GM21367 (cell line): ENCODE results near the gene ZNRD2.
A peak's percentile ranks its signal among the peaks of the same experiment; 100 is the strongest.
"Not testable (repeated sequence)": the region's sequence is repeated elsewhere in the genome, so short reads cannot be mapped to it uniquely, and the experiment has no call there.

ENCODE experiments used
- ATAC-seq: cut with Tn5 transposase; IDR thresholded peaks from one replicate; pipeline ENCODE4 v1.9.1; 2021; ENCODE audit not compliant: unreplicated experiment

ZNRD2 gene, protein sequence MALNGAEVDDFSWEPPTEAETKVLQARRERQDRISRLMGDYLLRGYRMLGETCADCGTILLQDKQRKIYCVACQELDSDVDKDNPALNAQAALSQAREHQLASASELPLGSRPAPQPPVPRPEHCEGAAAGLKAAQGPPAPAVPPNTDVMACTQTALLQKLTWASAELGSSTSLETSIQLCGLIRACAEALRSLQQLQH

DNA sequence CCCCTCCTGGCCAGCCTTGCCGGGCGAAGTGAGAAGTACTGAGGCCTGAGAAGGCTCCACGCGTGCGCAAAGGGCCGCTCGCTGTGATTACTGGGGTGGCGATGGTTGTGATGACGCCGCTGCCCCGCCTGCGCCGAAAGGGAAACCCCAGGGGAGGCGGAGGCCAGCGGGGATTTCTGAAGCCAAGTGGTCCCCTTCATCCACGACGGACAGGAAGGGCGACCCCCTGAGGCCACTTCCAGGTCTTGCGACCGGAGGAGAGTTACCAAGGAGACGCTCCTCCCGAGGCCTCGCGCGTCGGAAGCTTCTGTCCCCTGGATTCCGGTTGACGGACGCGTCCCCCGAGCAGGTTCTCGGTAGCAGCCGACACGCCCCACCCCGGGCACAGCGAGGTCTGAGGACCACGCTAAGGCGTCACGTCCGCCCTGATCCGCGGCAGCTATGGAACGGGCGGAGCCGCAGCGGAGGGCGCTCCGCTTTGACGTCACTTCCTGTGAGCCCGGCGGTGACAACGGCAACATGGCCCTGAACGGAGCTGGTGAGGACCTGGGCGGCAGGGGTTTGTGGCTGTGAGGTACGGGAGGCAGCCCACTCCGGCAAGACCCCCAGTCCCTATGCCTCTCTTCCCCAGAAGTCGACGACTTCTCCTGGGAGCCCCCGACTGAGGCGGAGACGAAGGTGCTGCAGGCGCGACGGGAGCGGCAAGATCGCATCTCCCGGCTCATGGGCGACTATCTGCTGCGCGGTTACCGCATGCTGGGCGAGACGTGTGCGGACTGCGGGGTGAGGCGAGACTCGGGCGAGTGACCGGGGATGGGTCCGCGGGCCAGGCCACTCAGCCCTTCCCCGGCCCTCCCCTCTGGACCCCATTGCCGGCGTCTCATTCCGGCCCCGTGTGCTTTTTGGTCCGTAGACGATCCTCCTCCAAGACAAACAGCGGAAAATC, at the start of gene ZNRD2:
TSS of gene ZNRD2 (plus strand) at position 505 of the 946 bp plus-strand sequence. CDS start at position 520, 15 bp downstream.
- peak; percentile 43 for ATAC-seq

DNA sequence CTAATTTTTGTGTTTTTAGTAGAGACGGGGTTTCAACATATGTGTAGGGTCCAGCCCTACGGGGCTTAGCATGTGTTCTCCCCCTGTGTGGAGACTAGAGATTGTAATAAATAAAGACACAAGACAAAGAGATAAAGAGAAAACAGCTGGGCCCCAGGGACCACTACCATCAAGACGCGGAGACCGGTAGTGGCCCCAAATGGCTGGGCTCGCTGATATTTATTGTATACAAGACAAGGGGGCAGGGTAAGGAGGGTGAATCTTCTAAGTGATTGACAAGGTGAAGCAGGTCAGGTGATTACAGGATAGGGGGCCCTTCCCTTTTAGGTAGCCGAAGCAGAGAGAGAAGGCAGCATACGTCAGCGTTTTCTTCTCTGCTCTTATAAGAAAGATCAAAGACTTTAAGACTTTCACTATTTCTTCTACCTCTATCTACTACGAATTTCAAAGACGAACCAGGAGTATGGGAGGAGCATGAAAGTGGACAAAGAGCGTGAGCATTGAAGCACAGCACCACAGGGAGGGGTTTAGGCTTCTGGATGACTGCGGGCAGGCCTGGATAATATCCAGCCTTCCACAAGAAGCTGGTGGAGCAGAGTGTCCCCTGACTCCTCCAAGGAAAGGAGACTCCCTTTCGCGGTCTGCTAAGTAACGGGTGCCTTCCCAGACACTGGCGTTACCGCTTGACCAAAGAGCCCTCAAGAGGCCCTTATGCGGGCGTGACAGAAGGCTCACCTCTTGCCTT, 48.3 kb upstream of the ZNRD2 start:
- ATAC-seq, result not testable (repeated sequence)

DNA sequence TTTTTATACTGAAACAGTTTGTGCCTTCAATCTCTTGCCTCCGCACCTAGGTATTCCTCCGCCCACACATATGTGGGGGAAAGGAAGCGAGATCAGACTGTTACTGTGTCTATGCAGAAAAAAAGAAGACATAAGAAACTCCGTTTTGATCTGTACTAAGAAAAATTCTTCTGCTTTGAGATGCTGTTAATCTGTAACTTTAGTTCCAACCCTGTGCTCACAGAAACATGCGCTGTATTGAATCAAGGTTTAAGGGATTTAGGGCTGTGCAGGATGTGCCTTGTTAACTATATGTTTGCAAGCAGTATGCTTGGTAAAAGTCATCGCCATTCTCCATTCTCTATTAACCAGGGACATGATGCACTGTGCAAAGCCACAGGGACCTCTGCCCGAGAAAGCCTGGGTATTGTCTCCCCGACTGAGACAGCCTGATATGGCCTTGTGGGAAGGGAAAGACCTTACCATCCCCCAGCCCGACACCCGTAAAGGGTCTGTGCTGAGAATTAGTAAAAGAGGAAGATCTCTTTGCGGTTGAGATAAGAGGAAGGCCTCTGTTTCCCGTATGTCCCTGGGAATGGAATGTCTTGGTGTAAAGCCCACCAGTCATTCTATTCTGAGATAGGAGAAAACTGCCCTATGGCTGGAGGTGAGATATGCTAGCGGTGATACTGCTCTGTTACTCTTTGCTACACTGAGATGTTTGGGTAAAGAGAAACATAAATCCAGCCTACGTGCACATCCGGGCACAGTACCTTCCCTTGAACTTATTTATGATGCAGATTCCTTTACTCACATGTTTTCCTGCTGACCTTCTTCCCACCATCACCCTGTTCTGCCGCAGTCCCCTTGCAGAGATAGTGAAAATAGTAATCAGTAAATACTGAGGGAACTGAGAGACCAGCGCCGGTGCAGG, 47.3 kb upstream of the ZNRD2 start:
- not testable (repeated sequence) for ATAC-seq

DNA sequence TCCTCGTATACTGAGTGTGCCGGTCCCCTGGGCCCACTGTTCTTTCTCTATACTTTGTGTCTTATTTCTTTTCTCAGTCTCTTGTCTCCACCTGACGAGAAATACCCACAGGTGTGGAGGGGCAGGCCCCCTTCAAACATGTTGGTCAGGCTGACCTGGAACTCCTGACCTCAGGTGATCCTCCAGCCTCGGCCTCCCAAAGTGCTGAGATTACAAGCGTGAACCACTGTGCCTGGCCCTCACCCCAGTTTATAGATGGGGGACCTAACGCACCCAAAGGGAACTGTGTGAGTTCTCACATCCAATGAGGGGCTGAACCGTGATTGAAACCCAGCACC, 46.7 kb upstream of the ZNRD2 start:
- not testable (repeated sequence) for ATAC-seq

DNA sequence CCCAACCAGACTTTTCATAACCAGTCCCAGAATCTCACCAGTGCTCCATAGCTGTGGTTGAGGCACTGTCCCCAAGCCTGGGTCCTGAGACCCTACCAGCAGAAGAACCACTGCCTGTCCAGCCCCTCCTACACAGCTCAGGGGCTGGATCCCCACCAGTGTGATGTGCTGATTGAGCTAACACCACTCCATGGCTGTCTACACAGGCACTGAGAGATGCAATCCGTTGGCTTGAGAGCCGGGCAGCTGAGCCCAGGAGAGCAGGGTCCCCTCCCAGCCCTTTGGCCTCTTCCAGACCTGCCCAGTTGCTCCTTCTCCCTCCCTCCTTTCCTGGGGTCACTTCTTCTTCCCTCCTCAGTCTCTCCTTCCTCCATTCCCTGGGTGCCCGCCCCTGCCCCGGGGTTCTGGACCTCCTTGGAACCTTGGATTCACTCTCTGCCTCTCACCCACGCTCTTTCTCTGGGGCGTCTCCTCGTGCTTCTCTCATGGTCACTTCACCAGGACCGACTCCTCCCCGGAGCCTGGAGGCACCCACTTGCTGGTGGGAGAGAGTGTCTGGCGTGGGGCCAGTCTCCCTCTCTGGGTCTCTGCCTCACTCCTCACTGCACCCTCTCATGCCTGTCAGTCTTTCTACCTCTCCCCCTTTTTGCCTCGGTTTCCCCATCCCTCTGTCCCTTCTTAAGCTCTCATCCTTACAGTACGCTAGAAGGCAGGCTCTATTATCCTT, 46.1 kb upstream of the ZNRD2 start:
- ATAC-seq, result no peak

DNA sequence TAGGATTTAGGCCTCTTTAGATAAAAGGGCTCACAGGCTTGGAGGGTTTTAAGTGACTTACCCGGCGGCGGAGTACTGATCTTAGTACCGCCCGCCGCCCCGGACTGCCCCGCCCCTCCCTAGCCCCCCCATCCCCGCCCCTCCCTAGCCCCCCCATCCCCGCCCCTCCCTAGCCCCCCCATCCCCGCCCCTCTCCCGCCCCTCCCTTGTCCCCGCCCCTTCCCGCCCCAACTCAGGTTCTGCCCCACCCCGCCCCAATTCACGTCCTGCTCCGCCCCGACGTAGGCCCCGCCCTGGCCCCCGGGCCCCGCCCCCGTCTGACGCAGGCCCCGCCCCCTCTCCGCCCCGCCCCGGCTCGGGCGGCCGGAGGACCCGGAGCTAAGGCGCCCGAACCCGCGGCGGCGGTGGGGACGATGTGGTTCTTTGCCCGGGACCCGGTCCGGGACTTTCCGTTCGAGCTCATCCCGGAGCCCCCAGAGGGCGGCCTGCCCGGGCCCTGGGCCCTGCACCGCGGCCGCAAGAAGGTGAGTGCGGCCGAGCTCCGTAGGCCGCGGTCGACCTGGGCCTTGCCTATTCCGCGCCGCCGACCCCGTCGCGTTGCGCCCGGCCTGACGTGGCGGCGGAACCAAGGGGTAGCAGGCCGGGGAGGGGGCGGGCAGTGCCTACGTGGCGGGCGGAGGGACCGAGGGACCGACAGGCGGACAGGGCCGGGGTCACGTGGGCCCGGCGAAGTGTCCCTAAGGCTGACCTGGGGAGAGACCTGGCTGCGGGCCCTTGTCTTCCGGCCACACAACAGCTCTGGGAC, 45.3 kb upstream of the ZNRD2 start, which contains the start of gene SCYL1:
TSS of gene SCYL1 (plus strand) at position 343 of the 805 bp plus-strand sequence. CDS start at position 414, 71 bp downstream.
- peak; percentile 52 for ATAC-seq

DNA sequence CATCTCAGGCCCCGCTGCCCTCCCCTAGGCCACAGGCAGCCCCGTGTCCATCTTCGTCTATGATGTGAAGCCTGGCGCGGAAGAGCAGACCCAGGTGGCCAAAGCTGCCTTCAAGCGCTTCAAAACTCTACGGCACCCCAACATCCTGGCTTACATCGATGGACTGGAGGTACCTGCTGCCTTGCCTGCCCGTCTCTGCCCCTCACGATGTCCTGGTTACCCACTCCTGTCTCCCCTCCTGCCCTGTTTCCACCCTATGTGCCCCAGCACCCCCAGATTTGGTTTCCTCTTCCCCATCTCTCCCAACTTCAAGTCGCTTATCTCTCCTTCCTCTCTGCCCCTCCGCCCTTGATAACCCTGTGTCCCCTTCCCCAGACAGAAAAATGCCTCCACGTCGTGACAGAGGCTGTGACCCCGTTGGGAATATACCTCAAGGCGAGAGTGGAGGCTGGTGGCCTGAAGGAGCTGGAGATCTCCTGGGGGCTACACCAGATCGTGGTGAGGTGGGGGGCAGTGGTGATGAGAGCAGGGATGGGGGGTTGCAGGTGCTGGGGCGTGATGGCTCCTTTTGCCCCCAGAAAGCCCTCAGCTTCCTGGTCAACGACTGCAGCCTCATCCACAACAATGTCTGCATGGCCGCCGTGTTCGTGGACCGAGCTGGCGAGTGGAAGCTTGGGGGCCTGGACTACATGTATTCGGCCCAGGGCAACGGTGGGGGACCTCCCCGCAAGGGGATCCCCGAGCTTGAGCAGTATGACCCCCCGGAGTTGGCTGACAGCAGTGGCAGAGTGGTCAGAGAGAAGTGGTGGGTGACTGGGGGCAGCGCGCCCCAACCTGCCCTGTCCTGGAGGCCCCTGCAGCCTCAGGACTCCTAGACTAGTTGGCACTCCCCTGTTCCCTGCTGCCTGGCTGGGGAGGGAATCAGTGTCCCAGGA, 44.5 kb upstream of the ZNRD2 start:
- ATAC-seq, result no peak

DNA sequence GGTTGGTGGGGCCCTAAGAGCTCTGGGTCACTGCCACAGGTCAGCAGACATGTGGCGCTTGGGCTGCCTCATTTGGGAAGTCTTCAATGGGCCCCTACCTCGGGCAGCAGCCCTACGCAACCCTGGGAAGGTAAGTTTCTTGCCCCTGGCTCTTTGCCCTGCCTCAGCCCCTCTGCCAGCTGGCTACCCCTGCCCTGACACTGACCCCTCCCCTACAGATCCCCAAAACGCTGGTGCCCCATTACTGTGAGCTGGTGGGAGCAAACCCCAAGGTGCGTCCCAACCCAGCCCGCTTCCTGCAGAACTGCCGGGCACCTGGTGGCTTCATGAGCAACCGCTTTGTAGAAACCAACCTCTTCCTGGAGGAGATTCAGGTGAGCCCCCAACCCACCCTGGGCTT, 43.5 kb upstream of the ZNRD2 start:
- ATAC-seq, result no peak

DNA sequence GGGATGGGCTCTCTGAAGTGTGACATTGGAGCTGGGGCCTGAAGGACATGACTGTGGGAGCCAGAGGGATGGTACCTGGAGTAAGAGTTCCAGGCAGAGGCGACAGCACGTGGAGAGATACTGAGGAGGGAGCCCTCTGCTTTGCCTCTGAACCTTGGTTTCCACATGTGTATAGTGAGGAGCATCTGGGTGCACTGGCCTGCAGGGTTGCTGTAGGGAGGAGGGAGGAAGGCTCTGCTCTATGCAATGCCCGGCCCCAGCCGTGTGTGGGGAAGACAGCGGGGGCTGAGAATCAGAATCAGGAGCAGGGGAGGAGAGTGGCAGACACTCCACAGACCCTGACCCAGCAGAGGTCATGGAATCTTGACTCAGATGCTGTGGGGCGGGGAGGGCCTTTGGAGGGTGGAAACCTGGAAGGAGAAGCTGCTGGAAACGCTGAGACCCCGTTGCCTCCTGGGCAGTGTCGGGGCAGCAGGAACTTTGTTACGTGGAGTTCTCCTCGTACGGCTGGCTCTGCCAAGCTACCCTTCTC, 41.4 kb upstream of the ZNRD2 start:
- no peak for ATAC-seq

DNA sequence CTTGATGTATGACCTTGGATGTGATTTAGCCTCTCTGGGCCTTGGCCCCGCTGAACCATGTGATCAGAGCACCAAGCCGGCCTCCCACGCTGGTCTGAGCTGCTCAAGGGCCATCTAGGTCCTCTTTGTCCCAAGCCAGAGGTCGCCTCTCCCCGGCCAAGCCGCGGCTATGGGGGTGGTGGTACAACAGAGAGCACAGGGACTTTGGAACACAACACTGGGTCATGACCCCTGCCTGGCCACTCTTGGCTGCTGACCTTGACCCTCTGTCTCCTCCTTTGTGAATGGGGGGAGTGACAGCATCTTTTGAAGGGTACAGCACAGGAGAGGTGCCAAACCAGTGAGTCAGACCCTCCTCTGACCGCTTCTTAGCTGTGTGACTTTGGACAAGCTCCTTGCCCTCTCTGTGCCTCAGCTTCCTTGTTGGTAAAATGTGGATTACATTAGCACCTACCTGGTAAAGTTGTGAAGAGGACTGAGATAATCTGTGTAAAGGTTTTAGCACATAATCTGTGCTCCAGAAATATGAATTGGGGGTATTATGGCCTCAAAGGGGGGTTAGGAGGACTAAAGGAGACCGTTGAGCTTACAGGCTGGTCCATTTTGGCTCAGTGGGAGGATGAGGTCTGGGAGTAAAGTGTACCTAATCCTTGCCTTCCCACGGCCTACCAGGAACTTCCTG, 40.7 kb upstream of the ZNRD2 start:
- no peak for ATAC-seq

DNA sequence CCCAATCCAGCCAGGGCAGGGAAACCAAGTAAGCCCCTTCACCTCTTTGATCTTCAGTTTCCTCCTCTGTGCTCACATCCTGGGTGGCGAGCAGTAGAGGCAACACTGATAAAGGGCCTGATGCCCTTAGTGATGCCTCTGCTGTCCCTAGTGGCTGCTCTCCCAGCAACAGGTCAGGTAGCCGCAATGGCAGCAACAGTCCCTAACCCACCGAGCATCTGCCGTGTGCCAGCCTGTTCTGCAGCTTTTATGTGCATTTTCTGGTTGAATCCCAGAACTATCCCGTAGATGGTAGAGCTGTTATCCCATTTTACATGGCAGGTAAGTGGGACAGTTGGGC, 40.1 kb upstream of the ZNRD2 start:
- no peak for ATAC-seq

DNA sequence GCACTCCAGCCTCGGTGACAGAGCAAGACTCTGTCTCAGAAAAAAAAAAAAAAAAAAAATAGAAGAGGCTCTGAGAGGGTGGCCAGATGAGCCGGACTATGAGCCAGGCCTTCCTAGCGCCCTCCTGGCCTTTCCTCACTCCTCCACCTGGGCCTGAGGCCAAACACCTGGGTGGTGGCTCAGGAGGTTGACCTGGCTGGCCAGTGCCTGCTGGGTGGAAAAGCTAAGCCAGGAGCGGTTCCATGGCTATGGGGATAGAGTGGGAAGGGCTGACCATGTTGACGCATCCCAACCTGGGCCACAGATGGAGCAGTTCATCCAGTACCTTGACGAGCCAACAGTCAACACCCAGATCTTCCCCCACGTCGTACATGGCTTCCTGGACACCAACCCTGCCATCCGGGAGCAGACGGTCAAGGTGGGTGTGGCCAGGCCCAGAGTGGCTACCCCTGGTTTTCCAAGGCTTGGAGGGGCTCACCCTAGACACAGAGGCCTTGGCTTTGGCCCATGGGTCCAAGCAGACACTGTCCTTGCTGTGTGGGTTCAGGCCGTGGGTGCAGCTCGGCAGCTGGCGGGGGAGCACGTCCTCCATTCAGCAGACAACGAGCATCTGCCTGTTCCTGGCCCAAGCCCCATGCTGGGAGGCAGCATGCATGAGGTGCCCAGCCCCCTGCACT, 37.8 kb upstream of the ZNRD2 start:
- no peak for ATAC-seq

DNA sequence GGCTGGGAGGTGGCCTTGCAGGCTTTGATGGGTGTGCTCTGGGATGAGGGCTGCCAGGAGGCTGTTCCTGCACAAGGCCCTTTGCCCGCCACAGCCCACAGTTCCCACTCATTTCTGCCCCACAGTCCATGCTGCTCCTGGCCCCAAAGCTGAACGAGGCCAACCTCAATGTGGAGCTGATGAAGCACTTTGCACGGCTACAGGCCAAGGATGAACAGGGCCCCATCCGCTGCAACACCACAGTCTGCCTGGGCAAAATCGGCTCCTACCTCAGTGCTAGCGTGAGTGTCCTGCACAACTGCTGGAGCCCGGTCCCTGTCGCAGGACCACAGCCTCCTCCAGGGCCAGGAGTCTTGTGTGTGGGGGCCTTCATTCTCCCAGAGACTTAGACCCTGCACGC, 35.2 kb upstream of the ZNRD2 start:
- ATAC-seq, result no peak

DNA sequence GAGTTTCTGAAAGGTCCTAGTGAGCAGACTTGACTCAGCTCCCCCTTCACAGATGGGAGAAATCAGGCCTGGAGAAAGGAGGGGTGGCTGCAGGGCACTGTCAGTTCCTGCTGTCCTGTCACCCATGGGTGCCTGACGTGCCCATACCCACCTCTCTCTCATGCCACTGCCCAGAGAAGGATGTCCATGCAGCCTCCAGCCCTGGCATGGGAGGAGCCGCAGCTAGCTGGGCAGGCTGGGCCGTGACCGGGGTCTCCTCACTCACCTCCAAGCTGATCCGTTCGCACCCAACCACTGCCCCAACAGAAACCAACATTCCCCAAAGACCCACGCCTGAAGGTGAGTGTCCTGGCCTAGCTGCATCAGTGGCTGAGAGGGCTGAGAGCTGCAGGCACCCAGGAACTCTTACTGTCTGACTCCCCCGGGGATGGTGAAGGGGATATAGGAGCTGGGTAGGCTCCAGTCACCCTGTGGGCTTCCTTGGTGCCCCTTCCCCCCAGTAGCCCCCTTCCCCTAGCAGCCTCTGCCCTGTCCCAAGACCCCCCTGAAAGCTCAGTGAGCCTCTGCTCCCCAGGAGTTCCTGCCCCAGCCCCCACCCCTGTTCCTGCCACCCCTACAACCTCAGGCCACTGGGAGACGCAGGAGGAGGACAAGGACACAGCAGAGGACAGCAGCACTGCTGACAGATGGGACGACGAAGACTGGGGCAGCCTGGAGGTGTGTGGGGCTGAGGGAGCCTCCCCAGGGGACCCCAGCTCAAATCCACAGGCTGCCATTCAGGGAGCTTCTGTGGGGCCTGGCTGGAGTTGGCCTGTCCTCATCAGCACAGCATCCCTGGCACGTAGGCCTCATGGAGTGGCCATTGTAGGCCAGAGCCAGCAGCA, 33.6 kb upstream of the ZNRD2 start:
- ATAC-seq, result no peak

DNA sequence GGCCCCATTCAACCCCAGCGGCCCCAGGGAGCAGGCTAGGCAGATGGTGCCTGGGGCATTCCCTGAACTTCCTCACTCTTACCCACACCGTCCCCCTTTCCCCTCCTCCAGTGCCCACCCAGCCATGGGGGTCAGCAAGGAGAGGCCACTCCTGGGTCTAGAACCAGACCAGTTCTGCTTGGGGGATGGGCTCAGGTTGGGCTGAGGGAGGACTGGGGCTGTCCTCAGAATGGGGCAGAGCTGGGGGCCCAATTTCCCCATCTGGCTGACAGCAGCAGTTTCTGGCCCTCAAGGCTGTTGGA, 33.0 kb upstream of the ZNRD2 start:
- no peak for ATAC-seq
